GM10266 (cell line): ENCODE results near the gene SHLD1.

Source experiments
- DNase-seq: peaks from one replicate; pipeline ENCODE4 v3.0.0; 2012; ENCODE audit errors: extremely low spot score
- TF ChIP-seq, protein P1 (sequence below): IDR thresholded peaks from 2 replicates; pipeline ENCODE4 v1.5.1; 2012; ENCODE audit warnings: mild to moderate bottlenecking, low read depth; ENCODE audit not compliant: control insufficient read depth, insufficient read depth; ENCODE audit errors: missing control alignments

SHLD1 gene

DNA sequence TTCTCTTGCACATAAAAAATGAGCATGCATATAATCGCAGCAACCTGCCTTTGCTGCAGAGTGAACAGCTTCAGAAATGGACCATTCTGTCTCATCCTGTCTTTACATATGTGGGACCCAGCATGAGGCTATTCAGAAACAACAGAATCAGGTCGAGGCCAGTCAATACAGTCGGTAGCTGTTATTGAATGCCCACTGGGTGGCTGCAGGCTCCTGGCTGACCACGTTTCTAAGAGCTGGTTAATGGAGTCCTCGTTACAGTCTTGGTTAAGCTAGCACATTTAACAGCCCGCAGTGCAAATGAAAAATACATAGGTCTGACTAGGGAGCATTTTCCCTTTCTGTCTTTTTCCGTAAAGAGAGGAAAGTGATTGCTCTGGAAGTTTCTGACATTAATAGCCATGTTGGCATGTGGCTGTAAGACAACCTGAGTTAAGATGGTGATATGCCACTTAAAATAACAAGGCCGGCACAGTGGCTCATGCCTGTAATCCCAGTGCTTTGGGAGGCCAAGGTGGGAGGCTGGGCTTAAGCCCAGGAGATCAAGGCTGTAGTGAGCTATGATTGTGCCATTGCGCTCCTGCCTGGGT lies 75.0 kb downstream of the SHLD1 start:
- TF ChIP-seq, protein P1, sequence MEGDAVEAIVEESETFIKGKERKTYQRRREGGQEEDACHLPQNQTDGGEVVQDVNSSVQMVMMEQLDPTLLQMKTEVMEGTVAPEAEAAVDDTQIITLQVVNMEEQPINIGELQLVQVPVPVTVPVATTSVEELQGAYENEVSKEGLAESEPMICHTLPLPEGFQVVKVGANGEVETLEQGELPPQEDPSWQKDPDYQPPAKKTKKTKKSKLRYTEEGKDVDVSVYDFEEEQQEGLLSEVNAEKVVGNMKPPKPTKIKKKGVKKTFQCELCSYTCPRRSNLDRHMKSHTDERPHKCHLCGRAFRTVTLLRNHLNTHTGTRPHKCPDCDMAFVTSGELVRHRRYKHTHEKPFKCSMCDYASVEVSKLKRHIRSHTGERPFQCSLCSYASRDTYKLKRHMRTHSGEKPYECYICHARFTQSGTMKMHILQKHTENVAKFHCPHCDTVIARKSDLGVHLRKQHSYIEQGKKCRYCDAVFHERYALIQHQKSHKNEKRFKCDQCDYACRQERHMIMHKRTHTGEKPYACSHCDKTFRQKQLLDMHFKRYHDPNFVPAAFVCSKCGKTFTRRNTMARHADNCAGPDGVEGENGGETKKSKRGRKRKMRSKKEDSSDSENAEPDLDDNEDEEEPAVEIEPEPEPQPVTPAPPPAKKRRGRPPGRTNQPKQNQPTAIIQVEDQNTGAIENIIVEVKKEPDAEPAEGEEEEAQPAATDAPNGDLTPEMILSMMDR: no peak
- DNase-seq: no peak

DNA sequence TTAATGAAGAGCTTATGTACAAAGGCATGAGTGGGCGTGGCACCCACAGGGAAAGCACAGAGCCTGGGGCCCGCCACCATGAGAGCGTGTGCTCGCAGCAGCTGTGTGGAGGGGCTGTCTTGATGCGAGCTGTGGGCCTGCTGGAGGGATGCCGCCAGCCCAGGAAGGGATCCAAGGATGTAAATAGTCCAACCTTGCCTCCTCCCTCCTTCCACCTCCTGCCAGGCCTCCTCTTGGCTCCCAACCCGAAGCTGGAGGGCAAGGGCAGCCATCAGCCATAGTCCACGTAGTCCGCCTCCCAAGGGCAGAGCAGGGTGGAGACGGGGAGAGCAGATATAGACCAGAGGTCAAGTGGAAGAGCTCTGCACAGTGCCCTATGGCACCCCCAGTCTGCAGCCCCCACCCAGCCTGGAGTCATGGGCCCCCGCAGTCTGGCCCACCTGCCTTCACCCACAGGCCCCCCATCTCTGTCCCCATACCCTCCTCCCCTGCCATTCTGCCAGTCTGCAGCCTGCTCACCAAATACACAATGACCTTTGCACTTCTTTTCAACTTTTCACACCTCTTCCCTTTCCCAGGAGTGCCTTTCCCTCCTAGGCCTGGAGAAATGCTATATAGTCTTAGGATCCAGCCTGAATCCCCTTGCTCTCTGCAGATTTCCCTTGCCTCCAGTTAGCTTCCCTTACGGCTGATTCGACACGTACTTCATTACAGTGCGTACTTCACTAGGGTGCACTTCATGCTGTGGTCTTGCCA lies 77.1 kb downstream of the SHLD1 start:
- TF ChIP-seq, protein P1: no peak
- no peak for DNase-seq

- DNase-seq: no peak
- TF ChIP-seq, protein P1: no peak
Measured at GRCh38 chr20:5827861-5828260, 77.7 kb downstream of the SHLD1 start.

DNA sequence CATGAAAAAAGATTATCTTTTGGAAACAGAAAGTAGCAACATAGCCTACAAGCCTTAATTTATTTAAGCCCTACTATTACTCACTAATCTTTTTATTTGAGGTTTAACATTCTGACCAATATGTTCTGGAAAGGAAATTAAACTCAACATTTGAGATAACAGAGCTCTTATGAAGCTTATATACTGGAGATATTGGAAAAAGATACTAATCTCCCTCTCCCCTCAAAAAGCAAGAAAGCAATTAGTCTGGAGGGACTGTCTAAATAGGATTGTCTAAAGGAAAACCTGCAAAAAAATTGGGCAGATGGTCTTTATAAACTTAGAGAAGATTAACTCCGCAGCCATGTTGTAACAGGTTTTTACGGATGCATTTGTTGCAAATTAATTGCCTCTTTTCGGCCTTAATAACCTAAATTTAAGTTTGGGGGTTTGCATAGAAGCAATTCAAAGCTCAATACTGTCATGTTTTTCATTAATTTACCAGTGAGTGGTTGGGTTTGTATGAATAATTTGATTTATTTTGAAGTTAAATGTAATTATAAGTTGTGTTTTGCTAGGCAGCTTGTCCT lies 79.1 kb downstream of the SHLD1 start:
- TF ChIP-seq, protein P1: no peak

GRCh38 chr20:5831539-5832237 lies 81.5 kb downstream of the SHLD1 start:
- TF ChIP-seq, protein P1: no peak
- DNase-seq: no peak

More for the DNA sequence above, 79.1 kb downstream of the SHLD1 start:
- no peak for DNase-seq

DNA sequence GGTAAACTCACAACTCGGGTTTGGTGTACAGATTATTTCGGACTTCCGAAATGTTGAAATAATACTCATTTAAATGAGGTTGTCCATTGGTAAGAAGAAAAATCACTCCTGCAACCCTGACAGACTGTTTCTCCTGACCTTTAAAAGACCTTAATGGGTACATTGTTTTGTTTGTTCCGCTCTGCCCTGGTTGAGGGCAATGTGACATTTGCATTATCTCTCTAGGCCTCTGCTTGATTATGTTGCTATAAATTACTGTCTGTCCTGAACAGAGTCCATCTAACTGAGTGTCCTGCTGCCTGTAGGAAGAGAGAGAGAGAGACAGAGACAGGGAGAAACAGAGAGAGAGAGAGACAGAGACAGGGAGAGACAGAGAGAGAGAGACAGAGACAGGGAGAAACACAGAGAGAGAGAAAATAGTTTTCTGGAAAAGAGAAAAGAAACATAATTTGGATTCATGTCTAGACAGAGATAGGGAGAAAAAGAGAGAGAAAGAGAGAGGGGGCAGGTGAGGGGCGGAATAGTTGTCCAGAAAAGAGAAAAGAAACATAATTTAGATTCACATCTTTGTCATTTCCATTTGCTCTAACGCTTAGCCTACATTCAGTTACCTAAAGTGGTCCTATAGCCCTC lies 83.2 kb downstream of the SHLD1 start:
- no peak for DNase-seq
- TF ChIP-seq, protein P1: no peak
